GM12878 (cell line): ENCODE results near the gene PTPRM. TPM values are rescaled to one million over a fixed set of nuclear protein-coding genes. Genes with fewer than 3 reads are reported as not detected.

Source experiments
- ATAC-seq: fragments of 200-7000 bp; cut with Tn5 transposase; 3 replicates; pipeline ENCODE4 v1.9.1; 2020; ENCODE audit warnings: mild to moderate bottlenecking, moderate library complexity
- BruUV-seq: library from RNA; stranded (reverse); fragments of 400-500 nt; replicated peaks from 2 replicates; lab custom pipeline; 2021; lab: Mats Ljungman, UMichigan
- CTCF ChIA-PET: fragments of 300-600 bp; sonication (Branson Sonifier 250); formaldehyde crosslinking; extraction: SDS; loops from one replicate; lab custom pipeline; 2021; ENCODE audit warnings: inconsistent platforms; lab: Yijun Ruan, JAX
- POLR2A ChIA-PET: fragments of 350-600 bp; formaldehyde crosslinking; extraction: SDS; loops from one replicate; lab custom pipeline; 2021; ENCODE audit warnings: inconsistent platforms; lab: Charles Lee
- RAD21 ChIA-PET: fragments of 300-600 bp; sonication (Branson Sonifier 250); formaldehyde crosslinking; loops from one replicate; lab custom pipeline; 2023; ENCODE audit warnings: antibody characterized with exemption; ENCODE audit not compliant: unreplicated experiment; lab: Charles Lee
- SMC1A ChIA-PET: fragments of 300-600 bp; sonication (Branson Sonifier 250); formaldehyde crosslinking; loops from one replicate; lab custom pipeline; 2023; ENCODE audit not compliant: unreplicated experiment, uncharacterized antibody; lab: Charles Lee
- DNase-seq: peaks from one replicate; pipeline ENCODE4 v3.0.0-alpha.2; 2011; ENCODE audit warnings: low read depth, low spot score
- FAIRE-seq: peaks from 3 replicates; lab custom pipeline; 2011; peaks lifted over from hg19 to GRCh38; lab: Jason Lieb, UNC
- H2AFZ ChIP-seq: 2 replicates; pipeline ENCODE4 v1.6.0; 2011; ENCODE audit warnings: low read depth, low read length, control low read depth; ENCODE audit not compliant: control insufficient read depth
- H3K27ac ChIP-seq: 2 replicates; pipeline ENCODE4 v1.5.1; 2011; ENCODE audit warnings: control low read depth; ENCODE audit not compliant: control insufficient read depth, insufficient read depth
- H3K27me3 ChIP-seq, 2 experiments: replicated peaks in 1 of 2; 2 replicates each; pipeline versions ENCODE4 v1.6.0 to v1.6.1; 2011; ENCODE audit warnings: low read length in 1 of 2; ENCODE audit not compliant: control insufficient read depth in 2 of 2, insufficient read depth in 2 of 2
- H3K36me3 ChIP-seq, 2 experiments: 2 replicates each; pipeline ENCODE4 v1.5.1; 2011; ENCODE audit warnings: low read length in 1 of 2; ENCODE audit not compliant: control insufficient read depth in 2 of 2, insufficient read depth in 2 of 2
- H3K4me1 ChIP-seq: 2 replicates; pipeline ENCODE4 v1.6.1; 2011; ENCODE audit warnings: mild to moderate bottlenecking, low read length, moderate library complexity, mixed read lengths; ENCODE audit not compliant: control insufficient read depth, insufficient read depth
- H3K4me2 ChIP-seq: 2 replicates; pipeline ENCODE4 v1.6.0; 2011; ENCODE audit warnings: control low read depth; ENCODE audit not compliant: control insufficient read depth, insufficient read depth
- H3K4me3 ChIP-seq: fragments of 200-600 bp; sonication (generic); 2 replicates; pipeline ENCODE4 v1.5.1; 2016
- H3K79me2 ChIP-seq: 2 replicates; pipeline ENCODE4 v1.6.0; 2011; ENCODE audit warnings: low read length; ENCODE audit not compliant: control insufficient read depth, insufficient read depth
- H3K9ac ChIP-seq: 2 replicates; pipeline ENCODE4 v1.8.0; 2011; ENCODE audit warnings: low read length, control low read depth, mixed read lengths; ENCODE audit not compliant: control insufficient read depth, insufficient read depth
- H3K9me3 ChIP-seq: replicated peaks from 3 replicates; pipeline ENCODE4 v1.5.1; 2011; ENCODE audit warnings: mild to moderate bottlenecking, low read length; ENCODE audit not compliant: control insufficient read depth, insufficient read depth
- H4K20me1 ChIP-seq: 2 replicates; pipeline ENCODE4 v1.6.0; 2011; ENCODE audit not compliant: control insufficient read depth, insufficient read depth
- BMI1 ChIP-seq: fragments of 450-650 bp; IDR thresholded peaks from 2 replicates; pipeline ENCODE4 v1.6.1; 2016; ENCODE audit warnings: mild to moderate bottlenecking, moderate library complexity, borderline replicate concordance
- CHD4 ChIP-seq: fragments of 200-600 bp; sonication (generic); IDR thresholded peaks from 2 replicates; pipeline ENCODE4 v1.6.1; 2016; ENCODE audit warnings: mild to moderate bottlenecking
- DPF2 ChIP-seq: fragments of 450-650 bp; IDR thresholded peaks from 2 replicates; pipeline ENCODE4 v1.6.1; 2017; ENCODE audit warnings: mild to moderate bottlenecking
- EGR1 ChIP-seq, 2 experiments: IDR thresholded peaks; 1 replicate in 1 of 2; 2 replicates in 1 of 2; pipeline ENCODE4 v1.6.1; 2011 to 2012; ENCODE audit warnings: low read depth in 2 of 2, low read length in 2 of 2, borderline replicate concordance in 1 of 2, mild to moderate bottlenecking in 1 of 2, moderate library complexity in 1 of 2
- NFYB ChIP-seq: IDR thresholded peaks from 2 replicates; pipeline ENCODE4 v1.6.1; 2011; ENCODE audit warnings: low read depth, mild to moderate bottlenecking, low read length, improper control_type of control experiment, moderate library complexity; ENCODE audit not compliant: insufficient read depth
- NR2C2 ChIP-seq: IDR thresholded peaks from 2 replicates; pipeline ENCODE4 v1.6.1; 2011; ENCODE audit warnings: borderline replicate concordance, low read depth; ENCODE audit not compliant: control insufficient read depth, insufficient read length
- STAT1 ChIP-seq: fragments of 450-650 bp; conservative IDR thresholded peaks from 2 replicates; pipeline ENCODE4 v1.6.1; 2014; ENCODE audit warnings: antibody characterized with exemption, mild to moderate bottlenecking
- STAT3 ChIP-seq: IDR thresholded peaks from 2 replicates; pipeline ENCODE4 v1.6.1; 2011; ENCODE audit warnings: low read depth, low read length, improper control_type of control experiment
- SUPT20H ChIP-seq: IDR thresholded peaks from 2 replicates; pipeline ENCODE4 v1.6.1; 2011; ENCODE audit warnings: low read depth, mild to moderate bottlenecking, low read length, moderate library complexity, borderline replicate concordance; ENCODE audit not compliant: control insufficient read depth
- TARDBP ChIP-seq: IDR thresholded peaks from 2 replicates; pipeline ENCODE4 v1.6.1; 2016; ENCODE audit warnings: borderline replicate concordance
- ZNF24 ChIP-seq: fragments of 450-650 bp; IDR thresholded peaks from 2 replicates; pipeline ENCODE4 v1.6.1; 2017; ENCODE audit warnings: antibody characterized with exemption, mild to moderate bottlenecking
- ZSCAN29 ChIP-seq: fragments of 450-650 bp; IDR thresholded peaks from 2 replicates; pipeline ENCODE4 v1.6.1; 2017; ENCODE audit warnings: mild to moderate bottlenecking, moderate library complexity
- WGBS: methylation state at CpG from one replicate; pipeline ENCODE4 v1.1.6; 2016; ENCODE audit warnings: low lambda C conversion rate; ENCODE audit not compliant: insufficient replicate concordance, insufficient coverage; ENCODE audit errors: missing lambda C conversion rate; 5-methylcytosine and 5-hydroxymethylcytosine counted together
- in situ Hi-C: fragments of 300-500 bp; cut with MboI; formaldehyde crosslinking; loops from 9 replicates; pipeline ENCODE4 v1.14.3; 2018; ENCODE audit warnings: mixed read lengths
- intact Hi-C: fragments of 100-400 bp; cut with micrococcal nuclease; formaldehyde crosslinking; loops from one replicate; pipeline ENCODE4 v1.14.2; 2022; ENCODE audit not compliant: unreplicated experiment
- polyA plus RNA-seq, 11 experiments: library from polyadenylated mRNA; depleted of rRNA in 4 of 11; unstranded in 6 of 11; stranded (reverse) in 5 of 11; fragments of >200 nt; fragmentation: Nextera tagmentation in 4 of 11; fragmentation: Illumina TruSeq in 1 of 11; extraction: Ambion mirVana in 4 of 11; extraction: Trizol in 1 of 11; gene quantifications; 1 replicate in 1 of 11; 2 replicates in 10 of 11; pipeline versions ENCODE4 v1.2.1 to v1.2.3, GENCODE V29; 2011 to 2016; ENCODE audit warnings: inconsistent platforms in 2 of 11, missing spikeins in 2 of 11, low read depth in 1 of 11
- total RNA-seq, 4 experiments: library from RNA; depleted of rRNA in 3 of 4; stranded (reverse); fragments of >200 nt in 3 of 4; fragmentation: Illumina TruSeq in 1 of 4; extraction: Trizol in 1 of 4; gene quantifications; 2 replicates each; pipeline versions ENCODE4 v1.2.1 to v1.2.3, GENCODE V29; 2013 to 2021
- TF ChIP-seq, protein P1 (sequence below): fragments of 150-350 bp; IDR thresholded peaks from 2 replicates; pipeline ENCODE4 v1.6.1; 2016; ENCODE audit warnings: low read depth, low read length
- TF ChIP-seq, protein P2 (sequence below): fragments of 450-650 bp; IDR thresholded peaks from 2 replicates; pipeline ENCODE4 v1.6.1; 2017; ENCODE audit warnings: borderline replicate concordance
- TF ChIP-seq, protein P3 (sequence below): fragments of 450-650 bp; formaldehyde crosslinking; IDR thresholded peaks from 2 replicates; pipeline ENCODE4 v1.5.0; 2022; ENCODE audit warnings: mild to moderate bottlenecking, missing genetic modification characterization

The PTPRM gene
- total and polyA plus RNA-seq, 10 of the 15 experiments (the other 5 are each of a cell fraction or from before 2014, with no cell fraction given): 0.07 to 22.6 (median 0.60) TPM

DNA sequence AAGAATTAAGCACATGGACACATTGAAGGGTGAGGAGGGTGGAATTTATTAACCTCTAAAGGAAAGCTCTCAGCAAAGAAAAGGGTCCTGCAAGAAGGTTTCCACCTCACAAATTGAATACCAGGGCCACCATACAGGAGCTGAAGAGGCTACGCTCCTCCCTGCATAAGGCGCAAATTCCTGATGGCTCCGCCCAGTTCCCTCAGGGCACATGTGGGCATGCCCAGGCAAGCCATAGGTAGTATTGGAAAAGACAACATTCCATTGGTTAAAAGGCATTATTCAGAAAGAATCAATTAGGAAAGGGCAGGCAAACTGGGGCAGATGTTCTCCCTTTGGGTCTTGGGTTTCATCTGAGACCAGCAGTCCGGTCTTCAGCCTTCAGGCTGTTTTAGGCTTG is 161.2 kb downstream of the PTPRM start:
- Histone ChIP-seq H3K4me3 (no peak overlapping the region), H3K27ac (no peak overlapping the region), H2AFZ (no peak overlapping the region), H3K36me3 (no peaks in the 10 kb centered on the region), H3K79me2 (no peaks in the 10 kb centered on the region), H3K9ac (no peak overlapping the region), H3K9me3 (no peaks in the 10 kb centered on the region; the same call in 2 of the 3 replicates), H4K20me1 (no peaks in the 10 kb centered on the region), H3K27me3 (no peaks in the 10 kb centered on the region), H3K4me2 (no peak overlapping the region), H3K4me1 (no peaks in the 10 kb centered on the region)
- CTCF ChIA-PET: no interaction called here
- BruUV-seq: no TSS peak
- FAIRE-seq (no peak), DNase-seq (no peak), ATAC-seq (no peak)
- intact Hi-C loops: no loop called here
- 49% methylated on average over 4 of the region's 4 CpGs for WGBS
- in situ Hi-C loops: no loop called here
- SMC1A ChIA-PET: no interaction called here
- POLR2A ChIA-PET: no interaction called here
- TF ChIP-seq CHD4 (no peak), NR2C2 (no peak), STAT1 (no peak), TARDBP (no peak), NFYB (no peak), ZSCAN29 (no peak), DPF2 (no peak), STAT3 (no peak), BMI1 (no peak), SUPT20H (no peak), EGR1 (IDR thresholded peaks at IDR 0.05; ENCODE audit: borderline replicate concordance in 1 of 2, low read depth in 2 of 2, low read length in 2 of 2) (no peak), ZNF24 (no peak)
- TF ChIP-seq, protein P1, sequence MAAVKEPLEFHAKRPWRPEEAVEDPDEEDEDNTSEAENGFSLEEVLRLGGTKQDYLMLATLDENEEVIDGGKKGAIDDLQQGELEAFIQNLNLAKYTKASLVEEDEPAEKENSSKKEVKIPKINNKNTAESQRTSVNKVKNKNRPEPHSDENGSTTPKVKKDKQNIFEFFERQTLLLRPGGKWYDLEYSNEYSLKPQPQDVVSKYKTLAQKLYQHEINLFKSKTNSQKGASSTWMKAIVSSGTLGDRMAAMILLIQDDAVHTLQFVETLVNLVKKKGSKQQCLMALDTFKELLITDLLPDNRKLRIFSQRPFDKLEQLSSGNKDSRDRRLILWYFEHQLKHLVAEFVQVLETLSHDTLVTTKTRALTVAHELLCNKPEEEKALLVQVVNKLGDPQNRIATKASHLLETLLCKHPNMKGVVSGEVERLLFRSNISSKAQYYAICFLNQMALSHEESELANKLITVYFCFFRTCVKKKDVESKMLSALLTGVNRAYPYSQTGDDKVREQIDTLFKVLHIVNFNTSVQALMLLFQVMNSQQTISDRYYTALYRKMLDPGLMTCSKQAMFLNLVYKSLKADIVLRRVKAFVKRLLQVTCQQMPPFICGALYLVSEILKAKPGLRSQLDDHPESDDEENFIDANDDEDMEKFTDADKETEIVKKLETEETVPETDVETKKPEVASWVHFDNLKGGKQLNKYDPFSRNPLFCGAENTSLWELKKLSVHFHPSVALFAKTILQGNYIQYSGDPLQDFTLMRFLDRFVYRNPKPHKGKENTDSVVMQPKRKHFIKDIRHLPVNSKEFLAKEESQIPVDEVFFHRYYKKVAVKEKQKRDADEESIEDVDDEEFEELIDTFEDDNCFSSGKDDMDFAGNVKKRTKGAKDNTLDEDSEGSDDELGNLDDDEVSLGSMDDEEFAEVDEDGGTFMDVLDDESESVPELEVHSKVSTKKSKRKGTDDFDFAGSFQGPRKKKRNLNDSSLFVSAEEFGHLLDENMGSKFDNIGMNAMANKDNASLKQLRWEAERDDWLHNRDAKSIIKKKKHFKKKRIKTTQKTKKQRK: no peak
- TF ChIP-seq, protein P2, sequence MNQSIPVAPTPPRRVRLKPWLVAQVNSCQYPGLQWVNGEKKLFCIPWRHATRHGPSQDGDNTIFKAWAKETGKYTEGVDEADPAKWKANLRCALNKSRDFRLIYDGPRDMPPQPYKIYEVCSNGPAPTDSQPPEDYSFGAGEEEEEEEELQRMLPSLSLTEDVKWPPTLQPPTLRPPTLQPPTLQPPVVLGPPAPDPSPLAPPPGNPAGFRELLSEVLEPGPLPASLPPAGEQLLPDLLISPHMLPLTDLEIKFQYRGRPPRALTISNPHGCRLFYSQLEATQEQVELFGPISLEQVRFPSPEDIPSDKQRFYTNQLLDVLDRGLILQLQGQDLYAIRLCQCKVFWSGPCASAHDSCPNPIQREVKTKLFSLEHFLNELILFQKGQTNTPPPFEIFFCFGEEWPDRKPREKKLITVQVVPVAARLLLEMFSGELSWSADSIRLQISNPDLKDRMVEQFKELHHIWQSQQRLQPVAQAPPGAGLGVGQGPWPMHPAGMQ: no peak
- TF ChIP-seq, protein P3, sequence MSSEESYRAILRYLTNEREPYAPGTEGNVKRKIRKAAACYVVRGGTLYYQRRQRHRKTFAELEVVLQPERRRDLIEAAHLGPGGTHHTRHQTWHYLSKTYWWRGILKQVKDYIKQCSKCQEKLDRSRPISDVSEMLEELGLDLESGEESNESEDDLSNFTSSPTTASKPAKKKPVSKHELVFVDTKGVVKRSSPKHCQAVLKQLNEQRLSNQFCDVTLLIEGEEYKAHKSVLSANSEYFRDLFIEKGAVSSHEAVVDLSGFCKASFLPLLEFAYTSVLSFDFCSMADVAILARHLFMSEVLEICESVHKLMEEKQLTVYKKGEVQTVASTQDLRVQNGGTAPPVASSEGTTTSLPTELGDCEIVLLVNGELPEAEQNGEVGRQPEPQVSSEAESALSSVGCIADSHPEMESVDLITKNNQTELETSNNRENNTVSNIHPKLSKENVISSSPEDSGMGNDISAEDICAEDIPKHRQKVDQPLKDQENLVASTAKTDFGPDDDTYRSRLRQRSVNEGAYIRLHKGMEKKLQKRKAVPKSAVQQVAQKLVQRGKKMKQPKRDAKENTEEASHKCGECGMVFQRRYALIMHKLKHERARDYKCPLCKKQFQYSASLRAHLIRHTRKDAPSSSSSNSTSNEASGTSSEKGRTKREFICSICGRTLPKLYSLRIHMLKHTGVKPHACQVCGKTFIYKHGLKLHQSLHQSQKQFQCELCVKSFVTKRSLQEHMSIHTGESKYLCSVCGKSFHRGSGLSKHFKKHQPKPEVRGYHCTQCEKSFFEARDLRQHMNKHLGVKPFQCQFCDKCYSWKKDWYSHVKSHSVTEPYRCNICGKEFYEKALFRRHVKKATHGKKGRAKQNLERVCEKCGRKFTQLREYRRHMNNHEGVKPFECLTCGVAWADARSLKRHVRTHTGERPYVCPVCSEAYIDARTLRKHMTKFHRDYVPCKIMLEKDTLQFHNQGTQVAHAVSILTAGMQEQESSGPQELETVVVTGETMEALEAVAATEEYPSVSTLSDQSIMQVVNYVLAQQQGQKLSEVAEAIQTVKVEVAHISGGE: no peak
- RAD21 ChIA-PET: no interaction called here
